Neural crest cell (in vitro differentiated cells): ENCODE data around the gene PLPP4. TPM values are rescaled to one million over a fixed set of nuclear protein-coding genes. Genes with fewer than 3 reads are reported as not detected.

ENCODE experiments used
- DNase-seq: peaks from one replicate; pipeline ENCODE4 v3.0.0; 2021; ENCODE audit warnings: low read depth, mixed read lengths, low spot score
- H3K27ac Mint-ChIP-seq: one replicate; pipeline ENCODE4 v1.8.0; 2021; ENCODE audit warnings: mild to moderate bottlenecking, mixed read lengths; ENCODE audit not compliant: unreplicated experiment
- H3K27me3 Mint-ChIP-seq: 2 replicates; pipeline ENCODE4 v1.8.0; 2021; ENCODE audit warnings: low read depth, mild to moderate bottlenecking, mixed read lengths
- H3K36me3 Mint-ChIP-seq: 2 replicates; pipeline ENCODE4 v1.8.0; 2021; ENCODE audit warnings: low read depth, mild to moderate bottlenecking, mixed read lengths
- H3K4me1 Mint-ChIP-seq: 2 replicates; pipeline ENCODE4 v1.8.0; 2021; ENCODE audit warnings: mixed read lengths
- H3K4me3 Mint-ChIP-seq: one replicate; pipeline ENCODE4 v1.8.0; 2021; ENCODE audit warnings: mild to moderate bottlenecking, mixed read lengths
- H3K9me3 Mint-ChIP-seq: 2 replicates; pipeline ENCODE4 v1.8.0; 2021; ENCODE audit warnings: mixed read lengths
- total RNA-seq: library from RNA; stranded (reverse); gene quantifications from 2 replicates; pipeline ENCODE4 v1.2.1, GENCODE V29; 2021
- TF ChIP-seq, protein P1 (sequence below): fragments of 200-600 bp; sonication (generic); conservative IDR thresholded peaks from 2 replicates; pipeline ENCODE4 v1.5.0; 2021; ENCODE audit warnings: antibody characterized with exemption, mild to moderate bottlenecking

PLPP4 gene
- total RNA-seq, 1 donor from 2014 or later, result not detected

DNA sequence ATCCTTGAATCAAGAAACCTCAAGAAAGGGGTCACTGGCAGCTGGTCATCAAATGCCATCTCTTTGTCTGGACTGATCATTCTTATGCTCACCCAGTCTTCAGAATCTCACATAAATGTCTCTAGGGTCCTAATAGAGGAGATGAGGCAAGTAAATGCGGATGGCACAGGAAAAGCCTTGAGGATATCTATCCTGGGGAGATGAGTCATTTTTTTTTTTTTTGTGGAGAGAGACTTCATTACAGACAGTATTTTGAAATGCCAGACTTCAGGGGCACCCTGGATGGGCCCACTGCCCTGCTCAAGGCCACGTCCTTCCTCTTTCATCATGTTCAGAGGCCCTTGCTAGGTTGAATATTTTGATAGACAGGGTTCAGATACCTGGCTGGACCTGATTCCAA lies 19.5 kb upstream of the PLPP4 start:
- H3K4me3 Mint-ChIP-seq, result no peak overlapping the region
- TF ChIP-seq, protein P1, sequence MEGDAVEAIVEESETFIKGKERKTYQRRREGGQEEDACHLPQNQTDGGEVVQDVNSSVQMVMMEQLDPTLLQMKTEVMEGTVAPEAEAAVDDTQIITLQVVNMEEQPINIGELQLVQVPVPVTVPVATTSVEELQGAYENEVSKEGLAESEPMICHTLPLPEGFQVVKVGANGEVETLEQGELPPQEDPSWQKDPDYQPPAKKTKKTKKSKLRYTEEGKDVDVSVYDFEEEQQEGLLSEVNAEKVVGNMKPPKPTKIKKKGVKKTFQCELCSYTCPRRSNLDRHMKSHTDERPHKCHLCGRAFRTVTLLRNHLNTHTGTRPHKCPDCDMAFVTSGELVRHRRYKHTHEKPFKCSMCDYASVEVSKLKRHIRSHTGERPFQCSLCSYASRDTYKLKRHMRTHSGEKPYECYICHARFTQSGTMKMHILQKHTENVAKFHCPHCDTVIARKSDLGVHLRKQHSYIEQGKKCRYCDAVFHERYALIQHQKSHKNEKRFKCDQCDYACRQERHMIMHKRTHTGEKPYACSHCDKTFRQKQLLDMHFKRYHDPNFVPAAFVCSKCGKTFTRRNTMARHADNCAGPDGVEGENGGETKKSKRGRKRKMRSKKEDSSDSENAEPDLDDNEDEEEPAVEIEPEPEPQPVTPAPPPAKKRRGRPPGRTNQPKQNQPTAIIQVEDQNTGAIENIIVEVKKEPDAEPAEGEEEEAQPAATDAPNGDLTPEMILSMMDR, result no peak
- H3K4me1 Mint-ChIP-seq, result peaks cover 5% of the 10 kb centered on the region
- H3K27me3 Mint-ChIP-seq, result peaks cover 12% of the 10 kb centered on the region
- DNase-seq, result no peak
- peaks cover 7% of the 10 kb centered on the region for H3K9me3 Mint-ChIP-seq
- no peak overlapping the region for H3K27ac Mint-ChIP-seq
- H3K36me3 Mint-ChIP-seq, result no peaks in the 10 kb centered on the region

DNA sequence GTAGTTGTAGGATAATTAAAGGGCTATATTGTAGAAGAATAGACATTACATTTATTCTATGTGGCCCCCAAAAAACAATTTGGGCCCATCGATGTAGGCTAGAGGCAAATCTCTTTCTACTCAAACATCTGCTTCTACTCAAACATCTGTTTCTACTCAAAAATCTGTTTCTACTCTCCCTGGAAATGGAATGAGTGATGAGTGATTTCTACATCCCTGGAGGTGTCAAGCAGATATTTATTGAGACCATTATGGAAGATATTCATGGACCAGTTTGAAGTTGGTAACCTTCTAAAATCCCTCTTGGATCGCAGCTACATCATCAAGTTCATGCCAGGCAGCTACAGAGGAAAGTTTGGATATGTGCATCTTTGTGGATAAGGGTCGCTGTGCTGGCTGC lies 5.1 kb upstream of the PLPP4 start:
- Mint-ChIP-seq H3K9me3 (no peaks in the 10 kb centered on the region), H3K4me1 (peaks cover 3% of the 10 kb centered on the region), H3K27me3 (peaks cover 69% of the 10 kb centered on the region), H3K27ac (no peak overlapping the region), H3K4me3 (no peak overlapping the region), H3K36me3 (no peaks in the 10 kb centered on the region)
- no peak for DNase-seq
- TF ChIP-seq, protein P1, result no peak

DNA sequence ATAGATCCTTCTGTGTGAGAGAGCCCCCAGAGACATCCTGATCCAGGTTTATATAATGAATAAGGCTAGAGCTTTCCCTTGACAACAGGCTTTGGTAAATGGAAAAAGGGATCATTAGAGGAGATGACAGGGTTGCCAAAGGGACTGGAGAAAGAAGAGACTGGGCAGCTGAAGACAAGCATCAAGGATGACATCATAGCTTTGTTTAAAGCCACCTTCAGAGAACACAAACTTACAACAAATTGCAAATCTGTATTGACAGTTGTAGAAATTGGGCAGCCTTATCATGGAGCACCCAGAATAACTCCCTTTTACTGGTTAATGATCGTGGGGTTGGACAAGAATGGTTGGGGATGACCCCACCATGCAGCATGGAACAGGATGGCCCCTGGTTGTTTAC lies 3.7 kb upstream of the PLPP4 start:
- peaks cover 3% of the 10 kb centered on the region for H3K4me1 Mint-ChIP-seq
- H3K4me3 Mint-ChIP-seq, result no peak overlapping the region
- TF ChIP-seq, protein P1, result no peak
- DNase-seq, result no peak
- no peak overlapping the region for H3K27ac Mint-ChIP-seq
- peaks cover 70% of the 10 kb centered on the region for H3K27me3 Mint-ChIP-seq
- H3K9me3 Mint-ChIP-seq, result no peaks in the 10 kb centered on the region
- H3K36me3 Mint-ChIP-seq, result no peaks in the 10 kb centered on the region

DNA sequence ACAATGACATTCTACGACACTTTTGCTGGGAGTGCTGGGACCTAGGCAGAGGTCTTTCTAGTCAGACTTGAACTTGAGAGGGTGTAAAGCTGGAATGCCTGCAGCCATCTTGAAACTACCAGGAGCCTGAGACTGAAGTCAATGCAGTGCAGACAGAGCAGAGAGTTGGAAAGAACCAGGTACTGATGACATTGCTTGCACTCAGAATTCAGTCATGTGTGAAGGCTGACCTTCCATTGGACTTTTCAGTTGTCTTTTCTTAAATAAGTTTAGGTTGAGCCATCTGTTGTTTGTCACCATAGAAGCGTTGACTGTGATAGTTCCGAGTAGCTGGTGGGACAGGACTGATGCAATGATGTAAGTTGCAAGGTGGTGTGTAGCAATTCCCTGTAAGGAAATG lies 3.1 kb upstream of the PLPP4 start:
- H3K9me3 Mint-ChIP-seq, result no peaks in the 10 kb centered on the region
- no peak overlapping the region for H3K4me3 Mint-ChIP-seq
- no peak for DNase-seq
- peaks cover 3% of the 10 kb centered on the region for H3K4me1 Mint-ChIP-seq
- H3K27me3 Mint-ChIP-seq, result peaks cover 70% of the 10 kb centered on the region
- no peaks in the 10 kb centered on the region for H3K36me3 Mint-ChIP-seq
- H3K27ac Mint-ChIP-seq, result no peak overlapping the region
- TF ChIP-seq, protein P1, result no peak

DNA sequence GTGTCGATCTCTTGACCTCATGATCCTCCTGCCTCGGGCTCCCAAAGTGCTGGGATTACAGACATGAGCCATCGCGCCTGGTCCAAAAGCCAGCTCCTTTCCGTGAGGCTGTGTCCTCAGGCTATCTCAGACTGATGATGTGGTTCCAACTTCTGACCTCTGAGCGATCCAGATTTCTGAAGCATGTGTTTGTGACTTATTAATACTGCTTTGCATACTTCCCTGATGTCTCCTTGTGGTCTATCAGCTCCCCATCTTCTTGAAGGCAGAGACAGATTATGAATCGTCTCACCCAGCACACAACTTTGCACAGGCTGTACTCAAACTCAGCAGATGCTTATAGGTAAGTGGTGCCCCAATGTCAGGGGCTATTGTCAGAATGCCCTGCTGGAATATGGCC lies 2.0 kb upstream of the PLPP4 start:
- no peak overlapping the region for H3K27ac Mint-ChIP-seq
- peaks cover 3% of the 10 kb centered on the region for H3K4me1 Mint-ChIP-seq
- TF ChIP-seq, protein P1, result no peak
- H3K36me3 Mint-ChIP-seq, result no peaks in the 10 kb centered on the region
- no peak for DNase-seq
- no peak overlapping the region for H3K4me3 Mint-ChIP-seq
- no peaks in the 10 kb centered on the region for H3K9me3 Mint-ChIP-seq
- H3K27me3 Mint-ChIP-seq, result peaks cover 80% of the 10 kb centered on the region

DNA sequence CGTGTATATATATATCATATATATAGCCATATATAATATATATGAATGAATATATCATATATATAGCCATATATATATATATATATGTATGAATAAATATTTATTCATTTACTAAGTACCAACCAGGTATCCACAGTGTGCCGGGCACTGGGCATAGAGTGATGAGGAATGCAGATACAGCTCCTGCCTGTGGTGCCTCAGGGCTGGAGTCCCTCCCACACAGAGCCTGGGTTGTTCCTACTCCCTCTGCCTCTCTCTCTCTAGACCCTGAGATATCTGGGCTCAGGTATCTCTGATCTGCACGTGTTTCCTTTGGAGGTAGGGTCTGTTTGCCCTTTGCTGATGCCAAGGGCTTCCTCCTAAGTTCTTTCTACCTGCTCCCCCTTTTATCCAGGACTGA lies 1.4 kb upstream of the PLPP4 start:
- no peak for DNase-seq
- Mint-ChIP-seq H3K4me1 (peaks cover 3% of the 10 kb centered on the region), H3K36me3 (no peaks in the 10 kb centered on the region), H3K27me3 (peaks cover 86% of the 10 kb centered on the region), H3K9me3 (no peaks in the 10 kb centered on the region), H3K27ac (no peak overlapping the region), H3K4me3 (peak overlapping the region; percentile 89)
- TF ChIP-seq, protein P1, result no peak
